ENCODE measurements around the gene UBTF. TPM values are rescaled to one million over a fixed set of nuclear protein-coding genes. Genes with fewer than 3 reads are reported as not detected.

UBTF gene
- total RNA-seq, 1 donor from 2014 or later, result 53.5 TPM

GRCh38 chr17:44207743-44208142 is 11.7 kb downstream of the UBTF start:
- TF ChIP-seq POLR2A (IDR thresholded peaks at IDR 0.05) (no peak), CTCF (IDR thresholded peaks at IDR 0.05) (no peak), POLR2AphosphoS5 (IDR thresholded peaks at IDR 0.05; ENCODE audit: insufficient read depth in 1 of 2, low read depth in 1 of 2) (no peak)
- no peak overlapping the region for H3K4me3 ChIP-seq
- H3K9me3 ChIP-seq, result no peaks in the 10 kb centered on the region
- H3K27ac ChIP-seq, result no peak overlapping the region
- intact Hi-C loops (cut with DNase I), result no loop called here
- no peaks in the 10 kb centered on the region for H3K27me3 ChIP-seq
- peaks cover 33% of the 10 kb centered on the region for H3K4me1 ChIP-seq
- peaks cover 0 to 47% of the 10 kb centered on the region in 2 donors for H3K36me3 ChIP-seq
- no peak for DNase-seq (ENCODE audit: extremely low spot score in 2 of 2)

GRCh38 chr17:44207319-44207718 is 12.2 kb downstream of the UBTF start:
- no peak overlapping the region for H3K4me3 ChIP-seq
- no peaks in the 10 kb centered on the region for H3K9me3 ChIP-seq
- intact Hi-C loops (cut with DNase I), result no loop called here
- DNase-seq (ENCODE audit: extremely low spot score in 2 of 2), result no peak
- peaks cover 29% of the 10 kb centered on the region for H3K4me1 ChIP-seq
- H3K27ac ChIP-seq, result no peak overlapping the region
- peaks cover 0 to 47% of the 10 kb centered on the region in 2 donors for H3K36me3 ChIP-seq
- TF ChIP-seq POLR2AphosphoS5 (IDR thresholded peaks at IDR 0.05; ENCODE audit: insufficient read depth in 1 of 2, low read depth in 1 of 2), result no peak
- TF ChIP-seq POLR2A (IDR thresholded peaks at IDR 0.05), result no peak
- no peak for TF ChIP-seq CTCF (IDR thresholded peaks at IDR 0.05)
- H3K27me3 ChIP-seq, result no peaks in the 10 kb centered on the region

- intact Hi-C loops (cut with DNase I), result no loop called here
- no peak for DNase-seq (ENCODE audit: extremely low spot score in 2 of 2)
- H3K27ac ChIP-seq, result no peak overlapping the region
- peaks cover 29% of the 10 kb centered on the region for H3K4me1 ChIP-seq
- H3K9me3 ChIP-seq, result no peaks in the 10 kb centered on the region
- TF ChIP-seq POLR2AphosphoS5 (IDR thresholded peaks at IDR 0.05; ENCODE audit: insufficient read depth in 1 of 2, low read depth in 1 of 2) (no peak), CTCF (IDR thresholded peaks at IDR 0.05) (no peak), POLR2A (IDR thresholded peaks at IDR 0.05) (no peak)
- no peaks in the 10 kb centered on the region for H3K27me3 ChIP-seq
- H3K4me3 ChIP-seq, result no peak overlapping the region
- peaks cover 0 to 44% of the 10 kb centered on the region in 2 donors for H3K36me3 ChIP-seq
Measured at GRCh38 chr17:44206825-44207155, 12.7 kb downstream of the UBTF start.

GRCh38 chr17:44205962-44206824 is 13.3 kb downstream of the UBTF start:
- H3K36me3 ChIP-seq, result peaks cover 0 to 38% of the 10 kb centered on the region in 2 donors
- no peaks in the 10 kb centered on the region for H3K27me3 ChIP-seq
- H3K27ac ChIP-seq, result no peak overlapping the region
- H3K4me1 ChIP-seq, result peaks cover 27% of the 10 kb centered on the region
- intact Hi-C loops (cut with DNase I), result no loop called here
- H3K9me3 ChIP-seq, result no peaks in the 10 kb centered on the region
- TF ChIP-seq POLR2A (IDR thresholded peaks at IDR 0.05) (no peak), POLR2AphosphoS5 (IDR thresholded peaks at IDR 0.05; ENCODE audit: insufficient read depth in 1 of 2, low read depth in 1 of 2) (no peak), CTCF (IDR thresholded peaks at IDR 0.05) (no peak)
- no peak for DNase-seq (ENCODE audit: extremely low spot score in 2 of 2)
- H3K4me3 ChIP-seq, result no peak overlapping the region

- peaks cover 15% of the 10 kb centered on the region for H3K4me1 ChIP-seq
Measured at GRCh38 chr17:44204441-44204882, 15.0 kb downstream of the UBTF start.

More at GRCh38 chr17:44204441-44204882, 15.0 kb downstream of the UBTF start:
- intact Hi-C loops (cut with DNase I), result no loop called here
- Histone ChIP-seq H3K27ac (no peak overlapping the region), H3K4me3 (no peak overlapping the region), H3K27me3 (no peaks in the 10 kb centered on the region), H3K36me3 (peaks cover 0 to 26% of the 10 kb centered on the region in 2 donors), H3K9me3 (no peaks in the 10 kb centered on the region)
- no peak for TF ChIP-seq CTCF (IDR thresholded peaks at IDR 0.05)
- no peak for TF ChIP-seq POLR2AphosphoS5 (IDR thresholded peaks at IDR 0.05; ENCODE audit: insufficient read depth in 1 of 2, low read depth in 1 of 2)
- TF ChIP-seq POLR2A (IDR thresholded peaks at IDR 0.05), result no peak
- DNase-seq (ENCODE audit: extremely low spot score in 2 of 2), result no peak

Measured in vagina (tissue), 2 donors.